Measurements from ENCODE around the gene ZNF768.

The ZNF768 gene

GRCh38 chr16:30526137-30526822 lies at the start of gene ZNF768:
Gene ZNF768, minus strand, starts transcription at chr16:30526566. Its CDS starts 153 bp downstream, at chr16:30526413.
- no peak for DNase-seq

DNA sequence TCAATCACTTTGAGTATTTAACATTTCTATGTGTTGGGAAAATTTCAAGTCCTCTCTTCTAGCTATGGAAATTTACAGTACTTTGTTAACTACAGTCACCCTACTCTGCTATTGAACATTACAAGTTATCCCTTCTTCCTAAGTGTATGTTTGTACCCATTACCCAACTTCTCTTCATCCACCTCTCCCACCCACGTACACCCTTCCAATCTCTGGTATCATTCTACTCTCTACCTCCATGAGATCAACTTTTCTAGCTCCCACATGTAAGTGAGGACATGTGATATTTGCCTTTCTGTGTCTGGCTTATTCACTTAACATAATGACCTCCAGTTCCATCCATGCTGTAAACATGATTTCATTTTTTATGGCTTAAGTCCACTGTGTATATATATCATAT lies 48.3 kb upstream of the ZNF768 start:
- no peak for DNase-seq

DNA sequence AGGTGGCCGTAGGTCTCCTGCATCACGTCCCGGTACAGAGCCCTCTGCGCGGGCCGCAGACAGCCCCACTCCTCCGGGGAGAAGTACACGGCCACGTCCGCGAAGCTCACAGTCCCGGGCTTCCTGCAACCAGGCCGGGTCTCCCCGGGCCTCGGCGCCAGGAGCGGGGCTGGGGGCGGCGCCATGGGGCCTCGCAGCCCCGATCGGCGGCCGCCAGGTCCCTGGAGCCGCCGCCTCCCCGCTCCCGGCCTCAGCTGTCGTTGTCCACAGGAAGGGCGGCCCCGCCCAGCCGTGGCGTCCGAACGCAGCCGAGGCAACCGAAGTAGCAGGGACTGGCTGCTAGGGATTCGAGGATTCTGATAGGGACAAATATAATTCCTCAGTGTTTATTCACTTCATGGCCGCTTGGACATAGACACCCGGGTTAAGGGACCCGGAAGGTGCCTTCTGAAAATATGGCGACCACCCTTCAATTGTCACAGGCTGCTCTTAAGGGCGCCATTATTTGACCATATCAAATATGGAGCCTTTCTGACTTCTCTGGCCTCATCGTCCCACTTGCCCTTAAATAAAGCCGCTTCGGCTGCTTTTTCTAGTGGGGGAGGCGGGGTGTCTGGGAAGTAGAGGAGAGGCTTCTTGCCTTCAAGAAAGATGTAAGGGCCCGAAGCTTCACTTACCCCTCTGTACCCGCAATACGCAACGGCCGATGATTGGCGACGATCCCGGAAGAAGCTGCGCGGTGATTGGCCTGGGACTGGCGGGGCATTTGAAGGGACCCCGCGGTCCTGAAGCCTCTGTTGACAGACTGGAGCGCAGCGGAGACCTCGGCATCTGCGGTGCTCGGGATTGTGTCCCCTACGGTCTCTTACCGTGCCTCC lies 45.3 kb upstream of the ZNF768 start, which contains the start of gene ZNF688:
Gene ZNF688 (minus strand): TSS at position 270 of the 878 bp plus-strand sequence. CDS start 85 bp downstream, at position 185.
- peak; percentile 97 for DNase-seq

GRCh38 chr16:30570636-30571444 lies 44.5 kb upstream of the ZNF768 start:
- DNase-seq: no peak

DNA sequence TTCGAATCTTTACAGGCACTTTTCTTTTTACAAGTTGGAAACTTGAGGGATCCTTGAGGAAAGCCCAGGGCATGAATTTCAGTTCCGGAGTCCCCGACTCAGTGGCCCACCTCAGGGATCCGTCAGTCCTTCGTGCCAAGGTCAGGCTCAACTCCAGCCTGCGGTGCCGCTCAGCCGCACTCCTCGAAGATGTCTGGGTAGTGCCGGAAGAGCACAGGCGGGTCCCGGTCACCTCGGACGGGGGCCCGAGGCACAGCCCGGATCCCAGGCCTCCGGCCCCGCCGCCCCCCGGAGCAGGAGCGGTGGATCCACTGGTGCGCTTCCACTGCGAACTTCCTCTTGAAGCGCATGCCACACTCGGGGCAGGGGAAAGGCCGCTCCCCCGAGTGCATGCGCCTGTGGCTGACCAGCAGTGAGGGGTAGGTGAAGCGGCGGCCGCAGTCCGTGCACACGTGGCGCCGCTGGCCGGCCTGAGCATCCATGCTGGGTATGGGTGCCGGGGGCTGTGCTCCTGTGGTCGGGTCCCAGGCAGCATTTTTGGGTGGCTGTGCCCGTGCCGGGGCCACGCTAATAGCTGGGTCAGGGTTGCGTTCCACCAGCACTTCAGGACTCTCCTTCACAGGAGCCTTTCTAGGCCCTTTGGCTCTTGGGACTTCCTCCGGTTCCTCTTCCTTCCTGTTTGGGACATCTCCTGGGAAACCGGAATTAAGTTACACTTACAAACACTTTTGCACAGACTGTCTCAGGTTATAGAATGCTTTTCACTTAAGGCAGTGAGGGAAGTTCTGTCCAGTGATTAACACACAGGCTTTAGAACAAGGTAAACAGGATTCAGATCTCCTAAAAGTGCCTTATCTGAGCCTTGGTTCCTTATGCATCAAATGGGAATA lies 43.6 kb upstream of the ZNF768 start:
- no peak for DNase-seq

- no peak for DNase-seq
Measured at GRCh38 chr16:30569281-30569680, 42.9 kb upstream of the ZNF768 start.

DNA sequence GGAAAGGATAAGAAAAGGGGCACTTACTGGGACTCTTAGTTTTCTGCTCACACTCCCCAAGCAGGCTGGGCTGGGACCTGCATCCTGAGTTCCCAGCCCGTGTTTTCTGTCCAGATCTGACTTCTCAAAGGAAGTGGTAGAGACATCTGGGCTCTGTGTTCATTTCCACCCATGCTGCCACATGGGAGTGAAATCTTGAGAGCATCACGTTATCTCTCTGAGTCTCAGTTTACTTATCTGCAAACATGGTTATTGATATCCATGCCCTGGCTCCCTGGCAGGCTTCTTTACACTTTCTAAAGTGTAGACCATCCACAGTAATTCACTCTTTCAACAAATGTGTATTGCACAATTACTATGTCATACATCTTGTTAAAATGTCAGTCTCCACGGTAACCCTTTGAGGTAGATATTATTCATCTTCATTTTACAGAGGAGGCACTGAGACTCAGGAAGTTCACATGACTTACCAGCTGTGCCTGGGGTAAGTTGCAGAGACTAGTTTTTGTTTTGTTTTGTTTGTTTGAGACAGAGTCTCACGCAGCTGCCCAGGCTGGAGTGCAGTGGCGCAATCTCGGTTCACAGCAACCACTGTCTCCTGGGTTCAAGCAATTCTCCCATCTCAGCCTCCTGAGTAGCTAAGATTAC lies 41.7 kb upstream of the ZNF768 start:
- peak; percentile 47 to 76 for DNase-seq

DNA sequence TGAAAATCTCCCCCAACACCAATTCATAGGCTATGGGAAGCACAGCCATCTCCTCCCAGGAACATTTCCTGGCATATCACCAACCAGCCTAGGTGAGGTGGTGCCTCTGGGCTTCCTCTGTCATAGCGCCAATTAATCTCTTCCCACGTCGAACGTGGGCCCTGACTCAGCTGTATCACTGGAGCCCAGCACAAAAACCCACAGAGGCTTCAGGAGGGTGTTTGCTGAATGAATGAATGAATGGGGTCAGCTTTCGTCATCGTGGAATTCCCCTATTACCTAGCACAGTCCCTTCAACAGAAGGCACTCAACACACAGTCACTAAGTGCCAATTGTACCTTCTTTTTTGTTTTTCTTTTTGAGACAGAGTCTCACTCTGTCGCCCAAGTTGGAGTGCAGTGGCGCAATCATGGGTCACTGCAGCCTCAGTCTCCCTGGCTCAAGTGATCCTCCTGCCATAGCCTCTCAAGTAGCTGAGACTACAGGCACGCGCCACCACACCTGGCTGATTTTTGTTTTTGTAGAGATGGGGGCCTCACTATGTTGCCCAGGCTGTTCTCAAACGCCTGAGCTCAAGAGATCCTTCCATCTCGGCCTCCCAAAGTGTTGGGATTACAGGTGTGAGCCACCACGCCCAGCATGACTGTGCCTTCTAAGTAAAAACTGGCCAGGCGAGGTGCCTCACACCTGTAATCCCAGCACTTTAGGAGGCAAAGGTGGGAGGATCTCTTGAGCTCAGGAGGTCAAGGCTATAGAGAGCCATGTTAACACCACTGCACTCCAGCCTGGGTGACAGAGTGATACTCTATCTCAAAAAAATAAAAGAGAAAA lies 41.0 kb upstream of the ZNF768 start:
- no peak for DNase-seq

GRCh38 chr16:30566531-30566930 lies 40.2 kb upstream of the ZNF768 start:
- no peak for DNase-seq

- no peak for DNase-seq
Measured at GRCh38 chr16:30565984-30566383, 39.6 kb upstream of the ZNF768 start.

- no peak for DNase-seq
Measured at GRCh38 chr16:30565526-30565925, 39.2 kb upstream of the ZNF768 start.

DNA sequence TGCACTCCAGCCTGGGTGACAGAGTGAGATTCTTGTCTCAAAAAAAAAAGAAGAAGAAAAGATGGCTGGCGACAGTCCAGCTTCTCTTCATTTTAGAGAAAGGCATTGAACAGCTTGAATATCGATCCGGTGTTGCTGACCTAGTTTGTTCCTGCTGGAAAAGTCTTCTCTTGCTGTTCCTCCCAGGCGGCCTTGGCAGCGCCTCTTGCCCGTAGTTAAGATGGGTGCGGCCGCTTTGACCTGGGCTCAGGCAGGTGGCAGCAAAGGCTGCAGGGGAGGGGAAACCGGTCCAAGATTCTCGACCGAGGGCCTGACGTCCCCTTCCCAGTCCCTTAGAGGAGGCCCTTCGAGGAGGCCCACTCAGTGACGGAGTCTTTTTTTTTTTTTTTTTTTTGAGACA lies 35.7 kb upstream of the ZNF768 start:
- DNase-seq: no peak

DNA sequence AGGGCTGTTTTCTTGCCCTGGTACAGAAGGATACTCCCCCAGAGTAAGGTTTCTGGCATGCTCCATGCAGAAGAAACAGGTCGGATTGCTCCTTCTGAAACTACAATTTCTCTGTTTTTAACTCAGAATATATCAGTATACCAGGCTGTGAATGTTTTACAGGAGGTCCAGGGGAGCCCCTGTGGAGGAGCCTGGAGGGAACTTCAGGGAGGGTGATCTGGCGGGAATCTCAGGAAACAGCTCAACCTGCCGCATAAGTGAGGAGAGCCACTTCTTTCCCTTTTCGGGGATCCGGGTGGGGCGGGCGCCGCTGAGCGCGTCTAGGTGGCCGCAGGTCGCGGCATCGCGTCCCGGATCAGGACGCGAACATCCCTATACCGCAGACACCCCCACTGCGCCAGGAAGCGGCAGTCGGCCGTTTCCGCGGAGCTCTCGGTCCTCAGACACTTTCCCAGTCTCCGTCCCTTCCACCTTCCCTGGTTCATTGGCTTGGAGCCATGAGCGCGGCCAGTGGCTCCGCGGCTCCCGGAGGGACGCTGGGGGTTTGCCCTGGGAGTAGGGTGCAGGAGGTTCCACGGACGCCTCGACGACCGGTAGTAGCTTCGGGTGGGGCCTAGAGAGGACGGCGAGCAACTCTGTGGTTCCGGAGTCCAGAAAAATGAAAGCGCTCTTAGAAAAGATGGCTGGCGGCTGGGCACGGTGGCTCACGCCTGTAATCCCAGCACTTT lies 34.9 kb upstream of the ZNF768 start:
- DNase-seq: peak in 1 of 2 experiments; percentile 8

DNA sequence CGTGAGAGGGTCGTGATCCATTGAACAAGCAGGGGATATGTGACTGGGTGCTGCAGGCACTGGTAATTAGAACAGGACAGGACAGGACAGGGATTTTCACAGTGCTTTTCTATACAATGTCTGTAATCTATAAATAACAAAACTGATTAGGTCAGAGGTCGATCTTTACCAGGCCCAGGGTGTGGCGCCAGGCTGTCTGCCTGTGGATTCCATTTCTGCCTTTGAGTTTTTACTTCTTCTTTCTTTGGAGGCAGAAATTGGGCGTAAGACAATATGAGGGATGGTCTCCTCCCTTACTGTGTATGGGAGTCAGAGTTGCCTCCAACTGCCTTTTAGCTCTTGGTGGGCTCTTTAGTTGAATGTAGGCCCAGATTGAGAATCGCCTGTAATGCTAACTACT lies 33.3 kb upstream of the ZNF768 start:
- no peak for DNase-seq

DNA sequence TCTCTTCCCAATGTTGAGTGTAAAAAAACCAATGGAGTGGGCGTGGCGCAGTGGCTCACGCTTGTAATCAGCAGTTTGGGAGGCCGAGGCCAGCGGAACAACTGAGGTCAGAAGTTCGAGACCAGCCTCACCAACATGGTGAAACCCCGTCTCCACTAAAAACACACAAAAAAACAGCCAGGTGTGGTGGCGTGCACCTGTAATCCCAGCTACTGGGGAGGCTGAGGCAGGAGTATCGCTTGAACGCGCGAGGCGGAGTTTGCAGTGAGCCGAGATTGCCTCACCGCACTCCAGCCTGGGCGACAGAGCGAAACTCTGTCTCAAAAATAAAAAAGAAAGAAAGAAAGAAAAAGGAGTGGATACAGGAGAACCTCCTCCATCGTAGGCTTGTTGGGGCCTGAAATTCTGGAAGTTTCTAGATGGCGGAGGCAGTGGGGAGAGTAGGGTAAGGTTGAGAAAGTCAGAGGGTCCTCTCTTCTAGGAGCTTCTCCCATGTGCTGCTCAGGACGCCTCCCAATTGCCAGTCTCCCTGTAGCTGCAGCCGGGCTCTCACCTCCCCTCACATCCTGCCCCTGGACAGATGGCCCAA lies 32.5 kb upstream of the ZNF768 start:
- no peak for DNase-seq

DNA sequence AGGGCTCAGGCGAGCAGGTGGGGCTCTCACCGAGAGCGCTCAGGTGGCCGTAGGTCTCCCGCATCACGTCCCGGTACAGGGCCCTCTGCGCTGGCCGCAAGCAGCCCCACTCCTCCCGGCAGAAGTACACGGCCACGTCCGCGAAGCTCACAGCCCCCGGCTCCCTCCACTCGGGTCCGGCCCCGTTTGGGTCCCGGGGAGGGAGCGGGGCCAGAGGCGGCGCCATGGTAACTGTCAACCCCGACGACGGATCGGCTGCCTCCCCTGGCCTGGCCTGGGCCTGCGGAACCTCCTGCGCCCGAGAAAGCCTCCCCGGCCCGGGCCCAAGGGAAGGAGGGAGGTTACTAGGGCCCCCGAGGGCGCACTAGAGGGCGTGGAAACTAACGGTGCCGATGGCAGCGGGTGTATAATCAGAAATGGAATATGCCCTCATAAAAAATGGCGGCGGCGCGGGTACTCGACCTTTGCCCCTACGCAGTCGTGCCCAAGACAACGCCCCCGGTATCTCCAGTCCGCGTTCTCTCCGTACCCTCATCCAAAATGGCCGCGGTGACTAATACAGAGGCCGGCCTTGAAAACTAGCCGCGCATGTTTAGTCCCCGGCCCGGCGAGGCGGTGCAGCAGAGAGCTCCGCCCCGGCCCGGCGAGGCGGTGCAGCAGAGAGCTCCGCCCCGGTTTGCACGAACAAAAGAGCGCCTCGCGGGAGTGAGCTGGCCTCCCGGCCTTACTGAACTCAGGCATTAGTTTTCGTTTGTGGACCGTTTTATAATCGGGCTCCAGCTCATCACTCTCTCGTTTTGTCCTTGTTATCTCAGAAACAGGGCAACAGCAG lies 31.8 kb upstream of the ZNF768 start, which contains the start of gene ZNF764:
Gene ZNF764 (minus strand): TSS at position 418 of the 832 bp plus-strand sequence. CDS start 192 bp downstream, at position 226.
- DNase-seq: peak; percentile 94 to 96

- no peak for DNase-seq
Measured at GRCh38 chr16:30557707-30557956, 31.3 kb upstream of the ZNF768 start.

GRCh38 chr16:30556125-30556473 lies 29.7 kb upstream of the ZNF768 start:
- no peak for DNase-seq

Data from AML-193 (cell line).